Endometrial microvascular endothelial cells (primary cell): ENCODE data around the gene UGT1A10. TPM values are rescaled to one million over a fixed set of nuclear protein-coding genes. Genes with fewer than 3 reads are reported as not detected.
"Not testable (repeated sequence)": the region's sequence is repeated elsewhere in the genome, so short reads cannot be mapped to it uniquely, and the experiment has no call there.

Experiments used
- in situ Hi-C: cut with HindIII; loops from 2 replicates; pipeline ENCODE4 v1.10.0; 2017; ENCODE audit warnings: low sequenced_read_pairs, low pct_unique_long_range_greater_than_20kb; ENCODE audit errors: inconsistent ontology term
- total RNA-seq: library from RNA; depleted of rRNA; stranded (reverse); fragments of >200 nt; gene quantifications from one replicate; pipeline ENCODE4 v1.2.3, GENCODE V29; 2015; ENCODE audit errors: inconsistent ontology term

The UGT1A10 gene
- not detected for total RNA-seq

DNA sequence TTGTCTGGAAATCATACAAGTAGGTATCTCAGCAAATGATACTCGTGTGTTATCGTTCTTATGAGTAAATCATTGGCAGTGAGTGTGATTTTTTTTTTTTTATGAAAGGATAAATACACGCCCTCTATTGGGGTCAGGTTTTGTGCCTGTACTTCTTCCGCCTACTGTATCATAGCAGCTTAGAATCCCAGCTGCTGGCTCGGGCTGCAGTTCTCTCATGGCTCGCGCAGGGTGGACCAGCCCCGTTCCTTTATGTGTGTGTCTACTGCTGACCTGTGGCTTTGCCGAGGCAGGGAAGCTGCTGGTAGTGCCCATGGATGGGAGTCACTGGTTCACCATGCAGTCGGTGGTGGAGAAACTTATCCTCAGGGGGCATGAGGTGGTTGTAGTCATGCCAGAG lies at the start of gene UGT1A10:
TSS of gene UGT1A10 (plus strand) at position 143 of the 400 bp plus-strand sequence. CDS start at position 218, 75 bp downstream.
- in situ Hi-C loops = not testable (repeated sequence)

DNA sequence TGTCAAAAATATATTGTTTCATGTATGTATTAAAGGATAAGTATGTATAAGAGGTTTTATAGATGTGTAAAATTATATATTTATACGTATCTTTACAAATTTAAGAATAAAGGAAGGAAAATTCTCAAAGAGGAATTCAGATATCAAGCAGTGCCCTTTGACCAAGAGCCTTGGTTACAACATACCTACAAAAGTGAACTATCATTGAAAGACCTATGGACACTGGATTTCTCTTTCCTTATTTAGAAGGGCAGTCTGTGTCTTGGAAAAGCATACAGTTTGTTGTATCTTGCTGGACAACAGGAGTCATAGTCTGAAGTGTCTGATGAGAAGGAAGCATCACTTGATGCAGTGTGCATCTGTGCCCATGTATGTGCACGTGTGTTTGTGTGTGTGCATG lies 47.8 kb upstream of the UGT1A10 start:
- in situ Hi-C loops = no loop called here

DNA sequence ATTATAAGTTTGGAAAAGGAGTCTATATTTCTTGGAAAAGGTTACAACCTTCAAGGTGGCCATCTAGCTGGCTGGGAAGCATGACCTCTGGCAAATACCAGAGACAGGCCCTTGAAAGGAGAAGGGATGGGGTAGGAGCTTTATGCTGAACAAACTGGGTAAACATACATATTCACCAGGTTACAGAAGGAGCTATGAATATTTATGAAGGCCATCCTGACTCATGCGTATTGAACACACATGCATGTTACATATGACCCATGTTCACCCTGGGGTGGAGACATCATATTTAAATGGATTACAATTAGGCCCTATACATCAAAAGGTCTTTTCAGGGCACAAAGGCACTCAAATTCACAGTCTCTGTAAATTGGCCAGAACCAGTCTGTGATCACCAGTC lies 43.5 kb upstream of the UGT1A10 start:
- in situ Hi-C loops = not testable (repeated sequence)

DNA sequence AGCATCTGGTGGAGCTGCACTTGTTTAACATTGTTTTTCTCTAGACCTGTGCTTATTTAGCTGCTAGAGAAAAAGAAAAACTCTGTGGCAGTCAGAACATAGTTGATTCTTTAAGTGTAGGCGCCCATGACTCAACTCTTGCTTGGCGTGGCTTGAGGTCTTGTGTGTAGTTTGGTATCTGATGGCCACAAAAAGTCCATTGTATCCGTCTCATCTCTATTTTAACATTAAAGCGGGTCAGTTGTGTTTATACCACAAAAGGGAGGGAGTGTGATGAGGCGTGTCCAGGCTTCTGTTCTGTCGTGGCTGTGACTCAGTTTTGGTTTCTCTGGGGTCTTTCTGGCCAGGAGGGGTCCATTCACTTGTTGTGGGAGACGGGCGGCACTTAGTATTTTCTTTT lies 43.0 kb upstream of the UGT1A10 start:
- in situ Hi-C loops = no loop called here

DNA sequence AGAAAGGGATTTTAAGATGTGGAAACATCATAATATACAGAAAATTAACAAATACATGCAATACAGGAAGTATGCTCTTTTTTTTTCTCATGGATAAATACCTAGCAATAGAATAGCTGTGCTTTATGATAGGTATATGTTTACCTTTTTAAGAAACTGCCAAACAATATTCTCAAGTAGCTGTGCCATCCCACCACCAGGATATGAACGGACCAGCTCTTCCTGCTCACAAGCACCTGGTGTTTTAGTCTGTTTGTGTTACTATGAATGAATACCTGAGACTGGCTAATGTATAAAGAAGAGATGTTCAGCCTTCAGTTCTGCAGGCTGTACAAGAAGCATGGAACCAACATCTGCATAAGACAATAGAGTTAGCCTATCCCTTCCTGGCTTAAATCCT lies 38.7 kb upstream of the UGT1A10 start:
- in situ Hi-C loops = no loop called here

DNA sequence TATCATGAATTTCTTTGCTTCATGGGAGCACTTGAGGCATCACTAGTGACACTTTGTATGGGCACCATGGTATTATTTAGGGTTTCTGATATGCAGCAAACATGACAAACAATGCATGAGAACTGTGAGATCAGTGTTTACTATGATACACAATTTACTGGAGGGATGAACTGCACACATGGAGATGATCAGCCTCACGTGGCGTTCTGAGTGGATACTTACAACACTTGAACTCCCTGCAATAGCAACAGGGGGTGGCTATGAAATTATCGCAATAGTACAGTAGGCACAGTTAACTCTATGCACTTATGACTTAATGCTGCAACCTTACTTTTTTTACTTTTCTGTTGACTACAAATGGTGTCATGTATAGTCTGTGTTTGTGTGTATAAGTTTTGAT lies 37.3 kb upstream of the UGT1A10 start:
- in situ Hi-C loops = no loop called here

DNA sequence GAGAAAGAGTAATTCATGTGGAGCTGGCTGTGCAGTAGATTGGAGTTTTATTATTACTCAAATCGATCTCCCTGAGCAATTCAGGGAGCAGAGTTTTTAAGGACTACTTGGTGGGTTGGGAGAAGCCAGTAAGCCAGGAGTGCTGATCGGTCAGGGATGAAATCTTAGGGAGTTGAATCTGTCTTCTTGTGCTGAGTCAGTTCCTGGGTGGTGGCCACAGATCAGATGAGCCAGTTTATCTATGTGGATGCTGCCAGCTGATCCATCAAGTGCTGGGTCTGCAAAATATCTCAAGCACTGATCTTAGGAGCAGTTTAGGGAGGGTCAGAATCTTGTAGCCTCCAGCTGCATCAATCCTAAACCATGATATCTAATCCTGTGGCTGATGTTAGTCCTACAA lies 35.9 kb upstream of the UGT1A10 start:
- in situ Hi-C loops = no loop called here

DNA sequence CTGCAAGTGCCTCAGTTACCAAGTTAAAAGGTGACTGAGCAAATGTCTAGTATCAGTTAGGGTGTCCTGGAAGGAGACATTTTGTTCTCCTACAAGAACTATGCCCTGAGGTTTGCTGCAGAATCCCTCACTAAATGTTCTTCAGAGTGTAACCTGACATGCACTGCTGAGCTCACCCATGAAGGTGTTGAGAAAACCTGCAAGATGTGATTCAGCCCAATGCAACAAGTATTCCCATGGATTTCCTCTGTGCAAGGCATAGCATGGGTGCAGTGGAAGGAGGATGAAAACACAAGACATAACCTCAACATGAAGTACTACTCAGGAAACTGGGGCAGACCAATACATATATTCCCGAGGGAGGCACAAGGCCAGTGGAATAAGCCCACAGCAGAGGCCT lies 34.2 kb upstream of the UGT1A10 start:
- in situ Hi-C loops = no loop called here

DNA sequence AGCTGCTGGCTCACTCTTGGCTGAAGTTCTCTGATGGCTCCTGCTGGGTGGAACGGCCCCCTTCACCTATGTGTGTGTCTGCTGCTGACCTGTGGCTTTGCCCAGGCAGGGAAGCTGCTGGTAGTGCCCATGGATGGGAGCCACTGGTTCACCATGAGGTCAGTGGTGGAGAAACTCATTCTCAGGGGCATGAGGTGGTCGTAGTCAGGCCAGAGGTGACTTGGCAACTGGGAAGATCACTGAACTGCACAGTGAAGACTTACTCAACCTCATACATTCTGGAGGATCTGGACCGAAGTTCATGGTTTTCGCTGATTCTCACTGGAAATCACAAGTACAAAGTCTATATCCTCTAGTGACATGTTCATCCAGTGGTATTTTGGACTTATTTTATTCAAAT lies 32.7 kb upstream of the UGT1A10 start:
- in situ Hi-C loops = no loop called here

DNA sequence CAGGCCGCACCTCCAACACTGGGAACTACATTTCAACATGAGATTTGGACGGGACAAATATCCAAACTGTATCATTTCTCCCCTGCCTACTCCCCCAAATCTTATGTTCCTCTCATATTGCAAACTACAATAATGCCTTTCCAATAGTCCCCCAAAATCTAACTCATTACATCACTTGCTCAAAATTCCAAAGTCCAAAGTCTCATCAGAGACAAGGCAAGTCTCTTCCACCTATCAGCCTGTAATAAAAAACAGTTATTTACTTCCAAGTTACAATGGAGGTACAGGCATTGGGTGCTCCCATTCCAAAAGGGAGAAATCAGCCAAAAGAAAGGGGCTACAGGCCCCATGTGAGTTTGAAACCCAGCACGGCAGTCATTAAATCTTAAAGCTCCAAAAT lies 31.4 kb upstream of the UGT1A10 start:
- in situ Hi-C loops = no loop called here

DNA sequence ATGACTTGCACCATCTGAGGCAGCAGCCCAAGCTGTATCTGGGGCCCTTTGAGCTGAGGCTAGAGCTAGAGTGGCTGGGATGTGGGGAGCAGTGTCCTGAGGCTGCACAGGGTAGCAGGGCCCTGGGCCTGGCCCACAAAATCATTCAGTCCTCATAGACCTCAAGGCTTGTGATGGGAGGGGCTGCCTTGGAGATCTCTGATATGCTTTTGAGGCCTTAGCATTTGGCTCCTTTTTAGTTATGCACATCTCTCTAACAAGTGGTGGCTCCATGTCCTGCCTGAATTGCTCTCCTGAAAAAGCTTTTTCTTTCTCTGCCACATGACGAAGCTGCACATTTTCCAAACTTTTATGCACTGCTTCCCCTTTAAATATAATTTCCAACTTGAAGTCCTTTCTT lies 30.6 kb upstream of the UGT1A10 start:
- in situ Hi-C loops = no loop called here

DNA sequence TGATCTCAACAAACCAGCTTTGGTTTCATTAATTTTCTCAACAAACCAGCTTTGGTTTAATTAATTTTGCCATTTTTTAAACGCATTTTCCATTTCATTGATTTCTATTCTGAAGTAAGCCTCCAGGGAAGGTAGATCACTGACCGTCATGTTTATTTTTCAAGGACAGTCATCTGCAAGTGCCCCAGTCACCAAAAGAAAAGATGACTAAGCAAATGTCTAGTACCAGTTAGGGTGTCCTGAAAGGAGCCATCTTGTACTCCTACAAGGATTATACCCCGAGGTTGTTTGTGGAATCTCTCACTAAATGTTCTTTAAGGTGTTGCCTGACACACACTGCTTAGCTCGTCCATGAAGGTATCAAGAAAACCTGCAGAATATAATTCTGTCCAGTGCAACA lies 25.0 kb upstream of the UGT1A10 start:
- in situ Hi-C loops = no loop called here

DNA sequence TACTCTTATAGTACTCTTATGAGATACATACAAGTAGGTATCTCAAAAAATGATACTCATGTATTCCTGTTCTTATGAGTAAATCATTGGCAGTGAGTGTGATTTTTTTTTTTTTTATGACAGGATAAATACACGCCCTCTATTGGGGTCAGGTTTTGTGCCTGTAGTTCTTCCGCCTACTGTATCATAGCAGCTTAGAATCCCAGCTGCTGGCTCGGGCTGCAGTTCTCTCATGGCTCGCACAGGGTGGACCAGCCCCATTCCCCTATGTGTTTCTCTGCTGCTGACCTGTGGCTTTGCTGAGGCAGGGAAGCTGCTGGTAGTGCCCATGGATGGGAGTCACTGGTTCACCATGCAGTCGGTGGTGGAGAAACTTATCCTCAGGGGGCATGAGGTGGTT lies 18.8 kb upstream of the UGT1A10 start, which contains the start of gene UGT1A8:
TSS of gene UGT1A8 (plus strand) at position 158 of the 400 bp plus-strand sequence. CDS start at position 233, 75 bp downstream.
- in situ Hi-C loops = not testable (repeated sequence)

DNA sequence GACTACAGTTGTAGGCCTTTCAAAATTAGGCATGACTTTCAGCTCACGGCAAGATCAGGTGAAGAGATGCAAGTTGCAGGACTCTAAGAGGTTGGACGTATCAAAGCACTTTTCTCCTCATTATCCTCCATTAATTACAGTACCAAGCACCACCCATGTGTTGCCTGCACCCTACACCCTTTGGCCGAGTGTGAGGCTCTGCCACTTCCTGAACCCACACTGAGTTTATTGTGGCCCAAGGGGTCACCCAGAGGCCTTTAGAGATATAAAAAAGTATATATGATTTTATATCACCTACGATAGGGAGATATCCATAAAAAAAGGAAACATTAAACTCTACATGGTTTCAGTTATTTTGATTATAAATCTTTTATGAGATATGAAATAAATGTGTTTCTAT lies 16.0 kb upstream of the UGT1A10 start:
- in situ Hi-C loops = no loop called here

DNA sequence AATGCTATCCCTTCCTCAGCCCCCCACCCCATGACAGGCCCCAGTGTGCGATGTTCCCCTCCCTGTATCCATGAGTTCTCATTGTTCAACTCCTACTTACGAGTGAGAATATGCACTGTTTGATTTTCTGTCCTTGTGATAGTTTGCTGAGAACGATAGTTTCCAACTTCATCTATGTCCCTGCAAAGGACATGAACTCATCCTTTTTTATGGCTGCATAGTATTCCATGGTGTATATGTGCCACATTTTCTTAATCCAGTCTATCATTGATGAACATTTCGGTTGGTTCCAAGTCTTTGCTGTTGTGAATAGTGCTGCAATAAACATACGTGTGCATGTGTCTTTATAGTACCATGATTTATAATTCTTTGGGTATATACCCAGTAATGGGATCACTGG lies 14.4 kb upstream of the UGT1A10 start:
- in situ Hi-C loops = not testable (repeated sequence)

DNA sequence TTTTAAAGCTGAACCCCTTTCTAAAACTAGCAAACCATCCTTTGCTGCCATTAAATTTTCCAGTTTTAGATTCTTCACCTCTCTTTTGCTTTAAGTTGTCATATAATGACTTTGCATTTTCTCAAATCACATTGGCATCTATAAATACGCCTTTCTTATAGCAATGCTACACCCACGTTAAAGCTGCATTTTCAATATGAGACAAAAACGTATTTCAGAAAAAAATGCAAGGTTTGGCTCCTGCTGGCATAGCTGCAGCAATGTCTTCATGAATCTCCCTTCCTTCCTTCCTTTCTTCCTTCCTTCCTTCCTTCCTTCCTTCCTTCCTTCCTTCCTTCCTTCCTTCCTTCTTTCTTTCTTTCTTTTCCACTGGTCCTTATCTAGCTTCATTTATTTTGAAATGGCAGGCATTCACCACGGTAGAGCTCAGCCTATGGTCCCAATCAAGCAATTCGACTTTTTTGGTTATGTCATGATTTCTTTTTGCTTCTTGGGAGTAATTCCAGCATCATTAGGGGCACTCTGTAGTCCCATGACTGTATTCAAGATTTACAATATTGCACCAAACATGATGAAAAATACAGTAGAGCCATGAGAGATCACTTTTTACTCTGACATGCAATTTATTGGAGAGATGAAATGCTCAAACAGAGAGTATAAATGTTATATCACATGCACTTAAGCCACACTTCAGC lies 8.8 kb upstream of the UGT1A10 start:
- in situ Hi-C loops = no loop called here

DNA sequence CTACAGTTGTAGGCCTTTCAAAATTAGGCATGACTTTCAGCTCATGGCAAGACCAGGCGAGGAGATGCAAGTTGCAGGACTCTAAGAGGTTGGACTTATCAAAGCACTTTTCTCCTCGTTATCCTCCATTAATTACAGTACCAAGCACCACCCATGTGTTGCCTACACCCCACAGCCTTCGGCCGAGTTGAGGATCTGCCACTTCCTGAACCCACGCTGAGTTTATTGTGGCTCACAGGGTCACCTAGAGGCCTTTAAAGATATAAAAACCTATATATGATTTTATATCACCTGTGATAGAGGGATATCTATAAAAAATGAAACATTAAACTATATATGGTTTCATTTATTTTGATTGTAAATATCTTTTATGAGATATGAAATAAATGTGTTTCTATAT lies 2.6 kb downstream of the UGT1A10 start:
- in situ Hi-C loops = no loop called here

DNA sequence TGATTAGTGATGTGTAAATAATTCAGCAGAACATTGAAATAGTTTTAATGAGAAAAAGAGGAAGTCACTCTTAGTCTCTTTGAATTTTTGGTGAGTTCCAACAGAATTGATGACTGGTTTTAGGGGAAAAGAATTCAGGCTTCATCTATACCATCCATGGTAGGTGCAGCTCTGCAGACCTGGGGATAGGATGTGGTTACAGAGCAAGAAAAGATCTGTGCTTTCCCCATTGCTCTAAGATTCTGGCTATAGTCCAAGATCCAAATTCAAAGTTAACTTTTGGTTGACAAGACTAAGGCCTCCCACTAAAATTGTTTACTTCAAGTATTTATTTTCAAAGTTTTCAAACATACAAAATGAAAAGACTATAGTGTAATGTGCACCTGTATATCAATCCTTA lies 3.6 kb downstream of the UGT1A10 start:
- in situ Hi-C loops = no loop called here

DNA sequence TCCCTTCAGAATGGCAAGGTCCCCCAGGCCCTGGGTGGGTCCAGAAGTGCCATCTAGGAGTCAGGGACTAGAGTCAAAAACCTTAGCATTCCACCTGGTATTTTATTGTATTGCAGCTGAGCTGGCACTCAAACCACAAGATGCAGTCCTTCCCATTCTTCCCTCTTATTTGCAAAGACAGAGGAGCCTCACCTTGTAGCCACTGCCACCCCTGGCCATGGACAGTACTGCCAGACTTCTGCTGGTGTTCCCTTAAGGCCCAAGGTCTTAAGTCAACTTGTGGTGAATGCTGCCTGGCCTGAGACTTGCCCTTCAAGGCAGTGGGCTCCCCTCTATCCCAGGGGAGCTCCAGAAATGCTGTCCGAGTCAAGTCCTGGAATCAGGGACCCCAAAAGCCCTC lies 6.9 kb downstream of the UGT1A10 start:
- in situ Hi-C loops = no loop called here

DNA sequence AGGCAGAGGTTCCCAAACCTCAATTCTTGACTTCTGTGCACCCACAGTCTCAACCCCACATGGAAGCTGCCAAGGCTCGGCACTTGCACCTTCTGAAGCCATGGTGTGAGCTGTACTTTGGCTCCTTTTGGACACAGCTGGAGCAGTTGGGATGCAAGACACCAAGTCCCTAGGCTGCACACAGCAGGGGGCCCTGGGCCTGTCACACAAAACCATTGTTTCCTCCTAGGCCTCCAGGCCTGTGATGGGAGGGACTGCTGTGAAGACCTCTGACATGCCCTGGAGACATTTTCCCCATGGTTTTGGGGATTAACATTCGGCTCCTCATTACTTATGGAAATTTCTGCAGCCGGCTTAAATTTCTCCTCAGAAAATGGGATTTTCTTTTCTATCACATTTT lies 9.8 kb downstream of the UGT1A10 start:
- in situ Hi-C loops = not testable (repeated sequence)

DNA sequence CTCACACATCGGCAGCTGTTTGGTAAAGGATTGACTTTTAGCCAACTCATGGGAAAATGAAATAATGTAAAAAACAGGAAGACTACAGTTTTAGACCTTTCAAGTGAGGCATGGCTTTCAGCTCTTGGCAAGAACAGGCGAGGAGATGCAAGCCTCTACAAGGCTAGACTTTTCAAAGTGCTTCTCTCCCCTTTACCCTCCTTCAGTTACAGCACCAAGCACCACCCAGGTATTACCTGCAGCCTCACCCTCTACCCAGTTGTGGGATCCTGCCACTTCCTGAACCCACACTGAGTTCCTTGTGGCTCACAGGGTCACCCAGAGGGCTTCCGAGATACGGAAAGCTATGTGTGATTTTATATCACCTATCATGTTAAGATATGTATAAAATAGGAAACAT lies 14.7 kb downstream of the UGT1A10 start:
- in situ Hi-C loops = no loop called here
